OCI-LY1 (cell line): ENCODE data around the gene RAPGEF4.

Experiments
- CTCF ChIP-seq: fragments of 200-600 bp; sonication (generic), shearing (Covaris generic); IDR thresholded peaks from 2 replicates; pipeline ENCODE4 v1.5.1; 2017; ENCODE audit warnings: mild to moderate bottlenecking, antibody characterized with exemption, low read length, moderate library complexity, mixed read lengths
- EZH2 ChIP-seq: fragments of 200-600 bp; sonication (generic), shearing (Covaris generic); IDR thresholded peaks from 2 replicates; pipeline ENCODE4 v1.8.0; 2017; ENCODE audit warnings: borderline replicate concordance, mixed run types, mild to moderate bottlenecking, antibody characterized with exemption, low read length, moderate library complexity, mixed read lengths

DNA sequence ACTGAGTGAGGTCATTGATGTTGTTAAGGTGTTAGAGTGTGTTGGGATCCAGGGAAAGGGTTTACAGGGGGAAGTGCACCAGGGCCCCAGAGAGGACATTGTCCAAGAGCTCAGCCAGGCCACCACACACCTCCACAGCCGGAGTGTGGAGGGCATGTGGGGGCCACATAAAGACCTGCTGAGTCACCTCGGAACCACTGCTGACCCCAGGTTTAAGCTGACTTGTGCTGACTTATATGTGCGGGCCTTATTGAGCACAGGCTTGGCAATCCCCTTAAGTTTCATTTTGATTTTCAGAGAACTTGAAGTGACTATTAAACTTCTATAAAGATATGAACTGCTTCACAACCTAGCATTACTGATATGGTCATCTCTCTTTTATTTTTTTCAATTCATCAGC is 173.8 kb downstream of the RAPGEF4 start:
- no peak for TF ChIP-seq CTCF
- TF ChIP-seq EZH2 = no peak
